Esophagus squamous epithelium (tissue), 4 donors: ENCODE measurements around the gene EPC2.
"Not testable (repeated sequence)": the region's sequence is repeated elsewhere in the genome, so short reads cannot be mapped to it uniquely, and the experiment has no call there.

ENCODE experiments used
- CTCF ChIP-seq, 6 experiments: fragments of 450-650 bp in 4 of 6; fragments of 200-600 bp in 2 of 6; sonication (generic) in 2 of 6; IDR thresholded peaks; one replicate each; pipeline ENCODE4 v1.5.1; 2016 to 2019; ENCODE audit warnings: antibody characterized with exemption in 6 of 6, mild to moderate bottlenecking in 4 of 6, moderate library complexity in 4 of 6
- POLR2A ChIP-seq, 4 donors: fragments of 450-650 bp; IDR thresholded peaks; one replicate each; pipeline ENCODE4 v1.6.1; 2017; ENCODE audit warnings: antibody characterized with exemption in 4 of 4, mild to moderate bottlenecking in 4 of 4, moderate library complexity in 3 of 4

DNA sequence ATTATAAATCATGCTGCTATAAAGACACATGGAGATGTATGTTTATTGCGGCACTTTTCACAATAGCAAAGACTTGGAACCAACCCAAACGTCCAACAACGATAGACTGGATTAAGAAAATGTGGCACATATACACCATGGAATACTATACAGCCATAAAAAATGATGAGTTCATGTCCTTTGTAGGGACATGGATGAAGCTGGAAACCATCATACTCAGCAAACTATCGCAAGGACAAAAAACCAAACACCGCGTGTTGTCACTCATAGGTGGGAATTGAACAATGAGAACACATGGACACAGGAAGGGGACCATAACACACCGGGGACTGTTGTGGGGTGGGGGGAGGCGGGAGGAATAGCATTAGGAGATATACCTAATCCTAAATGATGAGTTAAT is 17.8 kb downstream of the EPC2 start:
- not testable (repeated sequence) for TF ChIP-seq POLR2A, CTCF (IDR thresholded peaks at IDR 0.05)
